HG03139 (cell line): ENCODE measurements around the gene TMEM131L.
"Not testable (repeated sequence)": the region's sequence is repeated elsewhere in the genome, so short reads cannot be mapped to it uniquely, and the experiment has no call there.

ENCODE experiments used
- ATAC-seq: cut with Tn5 transposase; IDR thresholded peaks from one replicate; pipeline ENCODE4 v1.9.1; 2021; ENCODE audit not compliant: unreplicated experiment

The TMEM131L gene, protein sequence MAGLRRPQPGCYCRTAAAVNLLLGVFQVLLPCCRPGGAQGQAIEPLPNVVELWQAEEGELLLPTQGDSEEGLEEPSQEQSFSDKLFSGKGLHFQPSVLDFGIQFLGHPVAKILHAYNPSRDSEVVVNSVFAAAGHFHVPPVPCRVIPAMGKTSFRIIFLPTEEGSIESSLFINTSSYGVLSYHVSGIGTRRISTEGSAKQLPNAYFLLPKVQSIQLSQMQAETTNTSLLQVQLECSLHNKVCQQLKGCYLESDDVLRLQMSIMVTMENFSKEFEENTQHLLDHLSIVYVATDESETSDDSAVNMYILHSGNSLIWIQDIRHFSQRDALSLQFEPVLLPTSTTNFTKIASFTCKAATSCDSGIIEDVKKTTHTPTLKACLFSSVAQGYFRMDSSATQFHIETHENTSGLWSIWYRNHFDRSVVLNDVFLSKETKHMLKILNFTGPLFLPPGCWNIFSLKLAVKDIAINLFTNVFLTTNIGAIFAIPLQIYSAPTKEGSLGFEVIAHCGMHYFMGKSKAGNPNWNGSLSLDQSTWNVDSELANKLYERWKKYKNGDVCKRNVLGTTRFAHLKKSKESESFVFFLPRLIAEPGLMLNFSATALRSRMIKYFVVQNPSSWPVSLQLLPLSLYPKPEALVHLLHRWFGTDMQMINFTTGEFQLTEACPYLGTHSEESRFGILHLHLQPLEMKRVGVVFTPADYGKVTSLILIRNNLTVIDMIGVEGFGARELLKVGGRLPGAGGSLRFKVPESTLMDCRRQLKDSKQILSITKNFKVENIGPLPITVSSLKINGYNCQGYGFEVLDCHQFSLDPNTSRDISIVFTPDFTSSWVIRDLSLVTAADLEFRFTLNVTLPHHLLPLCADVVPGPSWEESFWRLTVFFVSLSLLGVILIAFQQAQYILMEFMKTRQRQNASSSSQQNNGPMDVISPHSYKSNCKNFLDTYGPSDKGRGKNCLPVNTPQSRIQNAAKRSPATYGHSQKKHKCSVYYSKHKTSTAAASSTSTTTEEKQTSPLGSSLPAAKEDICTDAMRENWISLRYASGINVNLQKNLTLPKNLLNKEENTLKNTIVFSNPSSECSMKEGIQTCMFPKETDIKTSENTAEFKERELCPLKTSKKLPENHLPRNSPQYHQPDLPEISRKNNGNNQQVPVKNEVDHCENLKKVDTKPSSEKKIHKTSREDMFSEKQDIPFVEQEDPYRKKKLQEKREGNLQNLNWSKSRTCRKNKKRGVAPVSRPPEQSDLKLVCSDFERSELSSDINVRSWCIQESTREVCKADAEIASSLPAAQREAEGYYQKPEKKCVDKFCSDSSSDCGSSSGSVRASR (N-terminal part only)

DNA sequence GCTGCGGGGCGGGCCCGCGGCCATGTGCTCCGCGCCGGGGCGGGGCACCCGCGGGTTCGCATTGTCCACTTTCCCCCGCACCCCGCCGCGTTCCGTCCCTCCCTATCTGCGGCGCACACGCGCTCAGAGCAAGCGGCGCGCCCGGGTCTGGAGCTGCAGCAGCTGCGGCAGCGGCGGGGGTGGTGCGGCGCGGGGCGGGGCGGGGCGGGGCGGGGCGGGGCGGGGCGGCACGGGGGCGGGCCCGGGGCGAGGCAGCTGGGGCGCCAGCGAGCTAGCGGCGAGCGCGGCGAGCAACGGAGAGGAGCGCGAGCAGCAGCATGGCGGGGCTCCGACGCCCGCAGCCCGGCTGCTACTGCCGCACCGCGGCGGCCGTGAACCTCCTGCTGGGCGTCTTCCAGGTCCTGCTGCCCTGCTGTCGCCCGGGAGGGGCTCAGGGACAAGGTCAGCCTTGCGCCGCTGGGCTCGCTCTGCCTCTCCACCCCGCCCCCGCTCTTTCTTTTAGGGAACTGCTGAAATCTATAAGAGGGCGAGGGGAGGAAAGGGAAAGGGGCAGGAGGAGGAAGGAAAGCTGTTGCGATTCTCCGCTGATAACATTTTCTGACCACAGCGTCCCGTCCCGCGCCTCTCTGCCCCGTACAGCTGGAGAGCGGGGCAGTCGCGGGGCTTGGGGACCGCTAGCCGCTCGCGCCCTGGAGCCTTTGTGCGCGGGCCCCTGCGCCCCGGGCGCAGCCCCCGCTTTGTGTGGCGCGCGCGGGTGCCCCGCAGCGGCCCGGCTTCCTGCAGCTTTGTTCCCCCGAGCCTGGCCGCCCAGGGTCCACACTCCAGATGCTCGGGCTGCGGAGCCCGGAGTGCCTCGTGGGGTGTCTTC, at the start of gene TMEM131L:
TSS of gene TMEM131L (plus strand) at position 280 of the 868 bp plus-strand sequence. CDS start at position 318, 38 bp downstream.
- ATAC-seq, result peak; percentile 35

DNA sequence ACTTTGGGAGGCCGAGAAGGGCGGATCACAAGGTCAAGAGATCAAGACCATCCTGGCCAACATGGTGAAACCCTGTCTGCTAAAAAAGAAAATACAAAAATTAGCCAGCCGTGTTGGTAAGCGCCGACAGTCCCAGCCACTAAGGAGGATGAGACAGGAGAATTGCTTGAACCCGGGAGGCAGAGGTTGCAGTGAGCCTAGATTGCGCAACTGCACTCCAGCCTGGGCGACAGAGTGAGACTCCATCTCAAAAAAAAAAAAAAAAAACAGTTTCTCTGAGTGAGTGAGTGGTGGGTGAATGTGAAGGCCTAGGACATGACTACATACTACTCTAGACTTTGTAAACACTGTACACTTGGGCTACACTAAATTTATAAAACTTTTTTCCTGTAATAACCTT, 49.7 kb upstream of the TMEM131L start:
- not testable (repeated sequence) for ATAC-seq

DNA sequence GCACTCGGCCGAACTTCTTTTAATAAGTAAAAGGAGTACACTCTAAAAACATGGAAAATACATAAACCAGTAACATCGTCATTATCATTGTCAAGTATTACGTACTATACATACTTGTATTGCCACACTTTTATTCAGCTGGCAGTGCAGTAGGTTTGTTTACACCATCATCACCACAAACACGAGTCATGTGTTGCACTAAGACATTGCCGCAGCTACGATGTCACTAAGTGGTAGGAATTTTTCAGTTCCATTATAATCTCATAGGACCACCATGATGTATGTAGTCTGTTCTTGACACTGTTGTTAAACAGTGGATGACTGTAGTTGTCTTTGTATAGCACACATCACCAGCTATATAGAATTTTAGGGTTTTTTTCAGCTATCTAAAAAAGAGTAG, 48.0 kb upstream of the TMEM131L start:
- ATAC-seq, result no peak

DNA sequence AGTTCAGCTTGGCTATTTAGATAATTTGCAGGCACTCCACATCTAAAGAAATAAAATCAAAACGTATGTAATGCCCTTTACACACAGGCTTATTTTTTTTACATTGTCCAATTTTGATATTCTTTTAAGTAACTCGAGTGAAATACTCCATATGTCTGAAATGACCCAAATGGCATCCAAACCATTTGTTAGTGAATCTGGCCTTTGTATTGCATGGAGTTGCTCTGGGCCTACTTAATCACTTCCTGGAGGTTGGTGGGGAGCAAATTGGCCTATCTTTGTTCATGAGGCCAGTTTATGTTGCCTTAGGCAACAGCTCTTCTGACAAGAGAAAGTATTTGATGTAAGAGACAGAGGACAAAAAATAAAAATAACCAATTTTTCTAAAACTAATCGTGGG, 47.6 kb upstream of the TMEM131L start:
- no peak for ATAC-seq

DNA sequence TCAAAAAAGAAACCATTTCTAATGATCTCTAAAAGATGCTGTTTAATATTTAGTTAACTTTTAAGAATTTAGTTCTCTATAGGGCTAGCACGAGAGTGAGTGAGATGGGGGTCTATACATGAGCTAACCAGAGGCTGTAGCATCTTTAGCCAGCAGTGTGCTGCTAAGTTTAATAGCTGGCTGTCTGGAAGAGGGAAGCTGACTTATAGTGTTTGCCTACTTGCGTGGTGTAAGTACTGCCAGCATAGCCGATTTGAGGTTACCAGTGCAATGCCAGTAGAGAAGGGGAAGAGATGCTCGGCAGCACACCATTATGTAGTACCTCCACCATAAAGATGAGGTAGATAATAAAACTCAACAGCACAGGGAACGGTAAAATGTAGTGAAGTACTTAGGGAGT, 47.1 kb upstream of the TMEM131L start:
- no peak for ATAC-seq

DNA sequence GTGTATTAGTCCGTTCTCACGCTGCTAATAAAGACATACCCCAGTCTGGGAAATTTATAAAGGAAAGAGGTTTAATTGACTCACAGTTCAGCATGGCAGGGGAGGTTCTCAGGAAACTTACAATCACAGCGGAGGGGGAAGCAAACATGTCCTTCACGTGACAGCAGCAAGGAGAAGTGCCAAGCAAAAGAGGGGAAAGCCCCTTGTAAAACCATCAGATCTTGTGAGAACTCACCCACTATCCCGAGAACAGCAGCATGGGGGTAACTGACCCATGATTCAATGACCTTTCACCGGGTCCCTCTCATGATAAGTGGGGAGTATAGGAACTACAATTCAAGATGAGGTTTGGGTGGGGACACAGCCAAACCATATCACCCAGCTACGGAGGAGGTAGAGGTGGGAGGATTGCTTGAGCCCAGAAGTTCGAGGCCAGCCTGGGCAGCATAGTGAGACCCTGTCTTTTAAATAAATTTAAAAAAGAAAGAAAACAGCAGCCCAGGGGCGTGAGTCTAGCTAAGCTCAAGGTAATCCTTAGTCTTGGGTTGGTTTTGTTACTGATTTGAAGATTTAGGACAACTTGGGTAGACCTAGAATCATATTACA, 46.4 kb upstream of the TMEM131L start:
- no peak for ATAC-seq

DNA sequence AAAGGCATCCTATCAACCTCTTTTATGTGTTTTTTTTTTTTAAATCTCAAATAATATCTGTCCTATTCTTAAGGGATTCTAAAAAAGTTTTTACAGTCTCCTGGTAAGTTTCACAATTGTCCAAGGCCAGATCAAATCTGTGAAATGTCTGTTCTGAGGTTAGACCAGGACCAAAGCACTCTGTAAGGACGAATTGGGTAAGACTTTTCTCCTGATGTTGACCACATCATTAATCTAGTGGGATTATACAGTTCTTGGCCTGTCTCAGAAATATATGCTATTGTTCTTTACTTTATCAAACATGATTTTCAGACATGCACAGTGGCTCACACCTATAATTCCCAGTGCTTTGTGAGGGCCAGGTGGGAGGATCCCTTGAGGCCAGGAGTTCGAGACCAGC, 45.8 kb upstream of the TMEM131L start:
- no peak for ATAC-seq

DNA sequence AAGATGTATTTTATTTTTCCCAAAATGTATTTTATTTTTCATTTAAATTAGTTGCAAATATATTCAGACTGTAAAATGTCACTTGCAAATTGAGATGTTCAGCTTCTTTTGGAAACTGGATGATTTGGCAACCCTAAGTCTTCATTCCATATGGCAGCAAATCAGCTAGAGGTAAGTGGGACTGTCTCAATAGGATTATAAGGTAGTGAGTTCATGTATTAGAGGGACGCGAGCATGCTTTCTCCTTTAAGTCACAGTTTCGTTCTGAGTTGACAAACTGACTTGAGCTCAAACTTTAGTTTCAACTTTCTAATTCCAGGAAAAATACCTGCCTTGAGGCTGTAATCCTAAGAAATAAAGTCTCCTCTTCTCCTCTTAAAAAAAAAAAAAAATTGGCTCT, 44.2 kb upstream of the TMEM131L start:
- ATAC-seq, result no peak

DNA sequence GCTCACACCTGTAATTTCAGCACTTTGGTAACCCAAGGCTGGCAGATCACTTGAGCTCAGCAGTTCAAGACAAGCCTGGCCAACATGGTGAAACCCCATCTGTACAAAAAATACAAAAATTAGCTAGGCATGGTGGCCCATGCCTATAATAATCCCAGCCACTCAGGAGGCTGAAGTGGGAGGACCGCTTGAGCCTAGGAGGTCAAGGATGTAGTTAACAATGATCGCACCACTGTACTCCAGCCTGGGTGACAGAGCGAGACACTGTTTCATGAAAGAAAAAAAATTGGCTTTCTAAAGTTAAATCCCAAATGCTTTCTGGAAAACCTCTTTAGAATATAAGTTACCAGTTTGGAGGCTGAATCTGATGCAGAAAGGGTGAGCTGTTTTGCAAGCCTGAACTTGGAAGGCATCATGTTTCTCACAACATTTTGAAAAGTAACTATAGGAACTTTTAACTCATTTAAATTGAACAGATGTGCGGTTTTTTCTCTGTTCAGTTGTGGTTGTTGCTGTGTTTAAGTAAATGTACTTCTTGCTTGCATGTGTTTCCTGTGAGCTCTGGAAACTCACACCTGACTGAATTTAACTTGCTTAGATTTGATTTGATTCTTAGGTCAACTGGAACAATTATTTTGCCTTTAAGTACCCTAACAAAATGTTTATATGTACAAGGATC, 39.8 kb upstream of the TMEM131L start:
- peak; percentile 70 for ATAC-seq

DNA sequence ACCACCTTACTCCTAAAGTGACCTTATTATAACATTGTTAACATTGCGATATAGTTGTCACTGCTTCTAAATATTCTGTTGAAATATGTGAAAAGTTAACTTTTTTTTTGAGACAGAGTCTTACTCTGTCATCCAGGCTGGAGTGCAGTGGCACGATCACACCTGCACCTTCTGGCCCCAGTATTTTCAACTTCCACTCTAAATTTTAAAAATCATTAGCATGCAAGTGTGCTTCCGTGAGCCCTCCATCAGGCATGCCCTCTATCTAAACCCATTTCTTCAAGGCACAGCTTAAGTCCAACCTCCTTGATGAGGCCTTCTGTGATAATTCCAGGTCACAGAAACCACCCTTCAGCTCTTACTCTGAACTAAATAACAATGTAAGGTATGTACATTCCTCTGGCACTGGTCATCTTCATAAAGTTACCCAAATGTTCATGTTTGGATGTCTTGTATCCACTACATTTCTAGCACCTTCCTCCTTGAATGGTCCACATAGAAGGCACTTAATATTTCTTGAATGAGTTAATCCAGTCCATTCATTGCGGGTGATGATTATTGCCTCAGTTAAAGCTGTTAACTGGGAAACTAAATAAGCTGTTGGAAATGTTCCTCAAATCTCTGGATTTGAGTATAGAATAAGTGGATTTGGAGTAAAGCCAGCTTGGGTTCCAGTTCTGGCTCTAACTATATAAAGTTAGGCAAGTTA, 38.6 kb upstream of the TMEM131L start:
- no peak for ATAC-seq

DNA sequence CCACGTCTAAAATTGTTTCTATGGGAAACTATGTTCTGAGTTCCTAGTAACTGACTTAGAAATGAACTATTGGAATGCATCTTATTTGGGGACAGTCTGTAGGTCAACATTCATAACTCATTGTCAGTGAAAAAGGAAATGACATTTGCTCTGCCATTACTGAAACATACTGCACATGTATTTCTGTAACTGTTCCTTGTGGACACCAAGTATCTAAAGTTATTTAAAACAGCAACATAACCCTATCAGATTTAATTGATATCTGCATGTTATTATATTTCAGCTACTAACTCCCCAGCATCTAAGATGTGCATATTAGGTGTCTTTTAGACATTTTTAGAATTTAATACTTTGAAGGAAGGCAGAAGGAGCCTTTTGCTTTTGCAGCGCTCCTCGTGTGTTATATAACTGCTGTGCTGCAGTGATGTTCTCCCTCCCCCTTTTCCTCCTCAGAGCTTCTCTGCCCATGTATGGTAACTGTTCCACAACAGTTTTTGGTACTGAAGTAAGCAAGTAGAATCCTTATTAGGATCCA, 37.2 kb upstream of the TMEM131L start:
- ATAC-seq, result no peak

DNA sequence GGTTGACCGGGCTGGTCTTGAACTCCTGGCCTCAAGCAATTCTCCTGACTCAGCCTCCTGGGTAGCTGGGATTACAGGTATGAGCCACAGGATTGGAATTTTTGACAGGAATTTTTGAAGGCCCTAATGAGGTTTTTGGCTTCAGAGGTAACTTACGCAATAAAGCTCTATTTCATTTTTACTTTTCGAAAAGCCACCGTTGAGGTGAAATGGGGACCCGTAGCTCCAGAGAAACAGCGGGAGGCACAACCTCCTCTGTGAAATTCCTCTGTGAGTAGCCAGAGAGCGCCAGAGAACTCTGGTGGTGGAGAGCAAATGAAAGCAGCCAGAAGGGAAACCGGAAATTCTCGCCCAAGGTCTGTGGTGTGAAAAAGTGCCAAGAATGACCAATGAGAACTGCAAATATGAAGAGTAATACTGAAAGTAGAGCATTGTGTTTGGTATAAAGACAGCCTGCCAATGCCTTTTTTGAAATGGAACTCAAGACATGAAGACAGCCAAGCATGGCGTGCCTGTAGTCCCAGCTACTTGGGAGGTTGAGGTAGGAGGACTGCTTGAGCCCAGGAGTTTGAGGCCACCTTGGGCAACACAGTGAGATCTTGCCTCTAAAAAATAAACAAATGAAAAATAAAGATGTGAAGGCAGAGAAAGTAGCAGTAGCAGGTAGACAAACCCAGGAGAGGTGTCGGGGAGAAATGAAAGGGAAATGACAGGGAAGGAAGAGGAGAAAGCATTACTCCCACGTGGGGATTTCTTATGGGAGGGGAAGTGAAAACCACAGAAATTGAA, 33.0 kb upstream of the TMEM131L start:
- peak; percentile 93 for ATAC-seq

DNA sequence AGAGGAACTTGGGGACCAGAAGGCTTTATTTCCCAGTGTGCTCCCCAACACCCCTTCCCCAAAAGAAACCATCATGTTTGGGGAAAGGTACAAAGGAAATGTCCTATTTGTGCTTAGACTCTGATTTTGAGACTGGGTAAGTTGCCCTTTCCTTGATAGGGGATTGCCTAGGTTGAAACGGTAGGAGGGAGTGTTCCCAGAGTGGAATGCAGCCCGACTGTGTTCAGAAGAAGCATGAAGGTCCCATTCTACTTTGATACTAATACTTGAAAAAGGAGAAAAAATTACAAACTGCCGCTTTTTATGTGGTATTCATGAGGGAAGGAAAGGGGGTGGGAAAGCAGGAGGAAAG, 32.4 kb upstream of the TMEM131L start:
- ATAC-seq, result peak; percentile 2

DNA sequence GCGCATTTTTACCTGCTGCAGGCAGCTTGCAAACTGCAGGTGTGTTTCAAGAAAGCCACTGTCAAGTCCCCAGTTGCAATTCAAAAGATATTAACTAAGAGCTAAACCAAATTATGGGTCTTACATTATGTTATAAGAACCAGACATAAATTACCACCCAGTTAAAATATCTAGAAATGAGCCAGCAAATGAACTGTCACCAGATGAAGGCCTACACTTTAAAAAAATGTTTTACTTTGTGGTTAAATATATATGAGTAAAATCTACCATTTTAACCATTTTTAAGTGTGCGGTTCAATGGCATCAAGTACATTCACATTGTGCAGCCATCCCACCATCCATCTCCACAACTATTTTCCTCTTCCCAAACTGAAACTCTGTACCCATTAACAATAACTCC, 32.0 kb upstream of the TMEM131L start:
- no peak for ATAC-seq

DNA sequence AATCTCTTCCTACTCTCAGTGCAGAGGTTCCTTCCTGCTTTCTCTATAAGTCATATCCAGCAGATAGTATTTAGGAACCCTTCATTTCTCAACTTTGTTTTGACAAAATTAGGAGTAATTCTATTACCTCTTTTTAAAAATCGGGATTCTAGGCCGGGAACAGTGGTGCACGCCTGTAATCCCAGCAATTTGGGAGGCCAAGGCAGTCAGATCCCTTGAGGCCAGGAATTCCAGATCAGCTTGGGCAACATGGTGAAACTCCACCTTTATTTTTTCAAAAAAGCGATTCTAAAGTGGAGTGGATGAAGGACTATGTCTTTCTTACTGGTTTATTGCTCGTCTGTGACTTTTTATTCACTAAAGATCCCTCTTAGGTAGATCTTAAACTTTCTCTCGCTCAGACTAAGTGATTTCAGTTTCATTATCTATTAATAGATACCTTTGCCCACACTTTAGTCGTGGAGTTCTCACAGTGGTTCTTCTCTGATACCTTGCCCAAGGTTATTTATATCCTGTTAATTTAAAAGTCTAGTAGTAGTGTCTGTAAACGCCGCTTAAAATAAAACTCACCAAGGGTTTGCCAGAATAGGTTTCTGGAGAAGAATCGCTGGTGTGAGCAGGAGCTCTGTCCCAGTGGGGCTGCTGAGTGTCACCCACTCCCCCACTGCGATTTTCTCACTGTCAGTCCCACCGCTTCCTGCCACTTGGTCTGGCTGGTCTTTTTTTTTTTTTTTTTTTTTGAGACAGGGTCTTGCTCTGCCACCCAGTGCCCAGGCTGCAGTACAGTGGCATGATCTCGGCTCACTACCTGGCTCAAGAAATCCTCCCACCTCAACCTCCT, 27.0 kb upstream of the TMEM131L start:
- peak; percentile 71 for ATAC-seq

DNA sequence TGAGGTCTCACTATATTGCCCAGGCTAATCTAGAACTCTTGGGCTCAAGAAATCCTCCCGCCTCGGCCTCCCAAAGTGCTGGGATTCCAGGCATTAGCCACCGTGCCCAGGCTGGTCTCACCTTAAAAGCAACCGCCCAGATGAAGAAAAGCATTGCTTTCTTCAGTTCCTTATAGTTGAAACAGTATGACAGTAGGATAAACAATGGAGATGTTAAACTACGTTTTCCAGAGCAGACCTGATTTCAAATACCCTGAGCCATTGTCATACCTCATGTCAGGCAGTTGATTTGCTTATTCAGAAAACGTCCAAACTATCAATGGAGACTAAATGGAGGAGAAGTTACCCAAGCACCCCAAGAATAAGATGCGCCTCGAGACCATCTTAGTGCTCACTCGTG, 26.3 kb upstream of the TMEM131L start:
- ATAC-seq, result no peak

DNA sequence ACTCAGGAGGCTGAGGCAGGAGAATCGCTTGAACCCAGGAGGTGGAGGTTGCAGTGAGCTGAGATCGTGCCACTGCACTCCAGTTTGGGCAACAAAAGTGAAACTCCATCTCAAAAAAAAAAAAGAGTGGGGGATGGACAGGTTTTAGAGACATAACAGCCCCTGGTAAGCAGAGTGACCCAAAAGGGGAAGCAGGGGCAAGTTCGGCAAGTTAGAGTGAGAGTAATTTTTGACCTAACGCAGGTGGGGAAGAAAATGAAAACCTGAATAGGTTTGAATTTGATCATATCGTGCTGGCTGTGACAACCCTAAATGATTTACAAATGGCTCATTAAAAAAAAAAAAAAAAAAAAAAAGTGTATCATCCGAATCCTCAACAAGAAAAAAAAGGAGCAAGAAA, 25.7 kb upstream of the TMEM131L start:
- ATAC-seq, result no peak
